ENCODE results near the gene ARHGAP1. TPM values are rescaled to one million over a fixed set of nuclear protein-coding genes. Genes with fewer than 3 reads are reported as not detected.

ARHGAP1 gene
- total RNA-seq, 2 donors from 2014 or later, result 88.1 to 117 TPM

- H3K36me3 ChIP-seq, result peaks cover 49% of the 10 kb centered on the region
- H3K27me3 ChIP-seq, result no peaks in the 10 kb centered on the region
- no peak for DNase-seq (ENCODE audit: low spot score)
- peak overlapping the region; percentile 3 to 70 for H3K27ac ChIP-seq
- peaks cover 0 to 52% of the 10 kb centered on the region in 2 donors for H3K4me1 ChIP-seq
- TF ChIP-seq CTCF (IDR thresholded peaks at IDR 0.05), result no peak
- no peaks in the 10 kb centered on the region for H3K9me3 ChIP-seq
- H3K4me3 ChIP-seq, result no peak overlapping the region
Measured at GRCh38 chr11:46661836-46662235, 38.6 kb downstream of the ARHGAP1 start.

- Histone ChIP-seq H3K9me3 (no peaks in the 10 kb centered on the region), H3K27ac (peak overlapping the region; percentile 46 to 70), H3K4me1 (peaks cover 0 to 43% of the 10 kb centered on the region in 2 donors), H3K27me3 (no peaks in the 10 kb centered on the region), H3K36me3 (peaks cover 52% of the 10 kb centered on the region), H3K4me3 (no peak overlapping the region)
- TF ChIP-seq CTCF (IDR thresholded peaks at IDR 0.05), result no peak
- DNase-seq (ENCODE audit: low spot score), result peak; percentile 85
Measured at GRCh38 chr11:46659908-46660307, 40.5 kb downstream of the ARHGAP1 start.

GRCh38 chr11:46658259-46658658 is 42.2 kb downstream of the ARHGAP1 start:
- no peak for DNase-seq (ENCODE audit: low spot score)
- TF ChIP-seq CTCF (IDR thresholded peaks at IDR 0.05), result no peak
- Histone ChIP-seq H3K4me1 (peaks cover 0 to 27% of the 10 kb centered on the region in 2 donors), H3K27ac (peak overlapping the region; percentile 57 to 70), H3K4me3 (no peak overlapping the region), H3K9me3 (no peaks in the 10 kb centered on the region), H3K36me3 (peaks cover 61% of the 10 kb centered on the region), H3K27me3 (no peaks in the 10 kb centered on the region)

- peaks cover 70% of the 10 kb centered on the region for H3K36me3 ChIP-seq
- peak overlapping the region; percentile 42 to 70 for H3K27ac ChIP-seq
- no peak for TF ChIP-seq CTCF (IDR thresholded peaks at IDR 0.05)
- H3K9me3 ChIP-seq, result no peaks in the 10 kb centered on the region
- no peak overlapping the region for H3K4me3 ChIP-seq
- no peak for DNase-seq (ENCODE audit: low spot score)
- H3K4me1 ChIP-seq, result peaks cover 0 to 27% of the 10 kb centered on the region in 2 donors
- no peaks in the 10 kb centered on the region for H3K27me3 ChIP-seq
Measured at GRCh38 chr11:46657186-46657585, 43.2 kb downstream of the ARHGAP1 start.

- Histone ChIP-seq H3K36me3 (peaks cover 86% of the 10 kb centered on the region), H3K27me3 (no peaks in the 10 kb centered on the region), H3K4me1 (peaks cover 0 to 28% of the 10 kb centered on the region in 2 donors), H3K4me3 (no peak overlapping the region), H3K9me3 (no peaks in the 10 kb centered on the region), H3K27ac (peak overlapping the region in 1 of 2 donors; percentile 70)
- no peak for TF ChIP-seq CTCF (IDR thresholded peaks at IDR 0.05)
- no peak for DNase-seq (ENCODE audit: low spot score)
Measured at GRCh38 chr11:46655631-46656030, 44.8 kb downstream of the ARHGAP1 start.

- no peaks in the 10 kb centered on the region for H3K9me3 ChIP-seq
- no peak overlapping the region for H3K4me3 ChIP-seq
- peak overlapping the region; percentile 78 to 89 for H3K27ac ChIP-seq
- H3K36me3 ChIP-seq, result peaks cover 76% of the 10 kb centered on the region
- peaks cover 0 to 32% of the 10 kb centered on the region in 2 donors for H3K4me1 ChIP-seq
- peak; percentile 88 for DNase-seq (ENCODE audit: low spot score)
- TF ChIP-seq CTCF (IDR thresholded peaks at IDR 0.05), result no peak
- no peaks in the 10 kb centered on the region for H3K27me3 ChIP-seq
Measured at GRCh38 chr11:46649180-46649738, 51.2 kb downstream of the ARHGAP1 start.

All from right atrium auricular region (tissue), 2 donors.